HG02588 (cell line): Measurements from ENCODE around the gene PDZRN3.

Experiments used
- ATAC-seq: cut with Tn5 transposase; IDR thresholded peaks from one replicate; pipeline ENCODE4 v1.9.1; 2021; ENCODE audit warnings: mild to moderate bottlenecking, moderate library complexity; ENCODE audit not compliant: unreplicated experiment

The PDZRN3 gene

DNA sequence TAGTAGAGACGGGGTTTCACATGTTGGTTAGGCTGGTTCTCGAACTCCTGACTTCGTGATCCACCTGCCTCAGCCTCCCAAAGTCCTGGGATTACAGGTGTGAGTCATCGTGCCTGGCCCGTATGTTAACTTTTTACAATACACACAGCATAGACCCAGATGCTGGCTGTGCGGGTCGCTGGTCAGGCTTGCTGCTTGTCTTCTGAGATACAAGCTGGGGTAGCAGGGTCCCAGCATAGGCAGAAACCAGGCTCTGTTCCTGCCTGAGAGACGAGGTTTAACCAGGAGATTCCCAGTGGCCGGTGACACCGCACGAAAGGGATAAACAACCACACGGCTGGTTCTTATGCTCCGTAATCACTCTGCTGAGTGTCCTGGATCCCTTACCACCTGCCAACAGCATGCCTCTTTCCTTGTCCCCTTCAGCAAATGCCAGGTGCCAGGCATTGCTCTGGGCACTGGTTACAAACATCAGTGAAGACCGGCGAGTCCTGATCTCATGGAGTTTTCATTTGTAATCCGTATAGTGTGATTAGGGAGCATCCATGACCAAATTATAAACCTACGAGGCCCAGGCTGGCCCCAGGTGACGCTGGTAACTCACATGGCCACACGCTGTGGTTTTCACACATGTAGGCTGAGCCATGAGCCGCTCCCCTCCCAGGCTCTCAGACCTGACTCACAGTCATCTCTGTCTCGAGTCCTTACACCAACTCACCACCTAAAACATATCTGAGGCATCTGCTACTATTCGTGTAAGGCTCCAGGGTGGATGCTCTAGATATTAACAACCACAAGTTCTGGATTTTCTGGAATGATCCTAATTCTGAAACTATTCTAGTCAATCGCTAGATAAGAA lies 125.7 kb downstream of the PDZRN3 start:
- ATAC-seq: no peak

GRCh38 chr3:73497646-73498406 lies 126.9 kb downstream of the PDZRN3 start:
- ATAC-seq: no peak

GRCh38 chr3:73493543-73494308 lies 131.0 kb downstream of the PDZRN3 start:
- ATAC-seq: no peak

- no peak for ATAC-seq
These were observed 132.6 kb downstream of the PDZRN3 start for GRCh38 chr3:73492186-73492585.

DNA sequence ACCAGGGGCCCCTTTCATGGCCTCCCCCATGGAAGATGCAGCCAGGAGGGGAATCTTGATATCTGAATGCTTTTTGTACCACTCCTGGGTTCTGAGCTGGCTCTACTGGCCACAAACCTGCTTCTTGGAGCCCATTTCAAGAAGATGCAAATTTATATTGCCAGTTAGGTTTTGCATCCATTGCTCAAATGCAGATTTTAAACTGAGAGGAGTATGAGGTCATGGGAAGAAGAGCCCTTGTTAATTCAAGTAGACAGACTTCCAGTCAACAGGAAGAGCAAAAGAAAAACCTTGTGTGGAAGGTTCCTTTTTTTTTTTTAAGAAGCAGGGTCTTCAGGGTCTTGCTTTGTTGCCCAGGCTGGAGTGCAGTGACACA lies 133.5 kb downstream of the PDZRN3 start:
- no peak for ATAC-seq

DNA sequence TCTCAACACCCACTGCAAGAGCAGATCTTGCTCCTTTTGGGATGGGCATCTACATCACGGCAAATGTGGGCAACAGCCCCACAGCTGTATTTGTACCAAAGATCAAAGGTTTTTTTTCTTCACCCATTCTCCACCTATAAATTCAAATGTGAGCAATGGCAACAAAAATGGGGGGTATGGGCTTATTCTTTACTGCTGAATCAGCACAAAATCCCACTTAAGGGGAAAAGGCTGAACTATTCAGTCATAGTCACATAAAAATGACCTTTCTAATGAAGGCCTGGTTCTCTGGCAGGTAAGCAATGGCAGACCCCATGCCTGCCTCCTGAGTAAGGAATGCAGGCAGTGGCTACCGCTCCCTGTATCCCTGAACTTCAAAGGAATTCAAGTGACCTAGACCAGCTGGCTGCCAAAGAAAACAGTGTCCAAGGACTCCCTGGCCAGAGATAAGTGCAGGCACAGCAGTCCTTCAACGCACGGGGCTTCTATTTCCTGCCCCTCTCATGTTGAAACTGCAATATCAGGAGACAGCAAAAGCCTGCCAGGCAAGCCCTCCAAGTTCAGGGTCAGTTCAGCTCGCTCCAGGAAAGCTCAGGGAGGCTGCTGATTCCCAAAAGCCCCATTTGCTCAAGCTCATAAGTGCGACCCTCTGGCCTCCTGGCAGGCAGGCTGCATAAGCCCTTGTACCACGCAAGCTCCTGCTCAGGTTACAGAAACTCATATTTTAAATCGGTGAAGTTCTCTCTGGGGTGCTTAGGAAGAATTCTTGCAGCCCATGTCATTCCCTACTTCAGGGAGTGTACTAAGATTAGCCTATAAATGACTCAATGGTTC lies 134.1 kb downstream of the PDZRN3 start:
- no peak for ATAC-seq

GRCh38 chr3:73485877-73486330 lies 138.8 kb downstream of the PDZRN3 start:
- ATAC-seq: no peak

- ATAC-seq: peak; percentile 92
These were observed 140.0 kb downstream of the PDZRN3 start for GRCh38 chr3:73484656-73485248.

- ATAC-seq: no peak
These were observed 142.9 kb downstream of the PDZRN3 start for GRCh38 chr3:73481888-73482287.

- ATAC-seq: no peak
These were observed 144.5 kb downstream of the PDZRN3 start for GRCh38 chr3:73480187-73480672.

DNA sequence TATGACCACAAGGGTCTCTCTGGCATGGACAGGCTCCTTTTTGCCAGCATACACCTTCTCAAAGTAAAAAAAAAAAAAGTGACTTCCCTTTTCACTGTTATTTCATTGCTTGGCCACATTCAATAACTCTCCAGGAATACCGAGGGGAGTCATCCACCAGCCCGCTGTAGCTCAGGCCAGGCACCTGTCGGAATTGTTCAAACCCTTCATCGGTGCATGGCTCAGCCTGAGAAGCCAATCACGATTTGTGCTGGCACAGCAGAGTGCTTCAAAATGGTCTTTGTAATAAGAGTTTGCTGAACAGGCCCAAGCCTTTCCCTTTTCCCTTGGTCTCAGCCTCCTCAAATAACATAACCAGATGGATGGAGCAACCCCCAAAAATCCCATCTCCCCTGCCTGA lies 145.4 kb downstream of the PDZRN3 start:
- no peak for ATAC-seq

DNA sequence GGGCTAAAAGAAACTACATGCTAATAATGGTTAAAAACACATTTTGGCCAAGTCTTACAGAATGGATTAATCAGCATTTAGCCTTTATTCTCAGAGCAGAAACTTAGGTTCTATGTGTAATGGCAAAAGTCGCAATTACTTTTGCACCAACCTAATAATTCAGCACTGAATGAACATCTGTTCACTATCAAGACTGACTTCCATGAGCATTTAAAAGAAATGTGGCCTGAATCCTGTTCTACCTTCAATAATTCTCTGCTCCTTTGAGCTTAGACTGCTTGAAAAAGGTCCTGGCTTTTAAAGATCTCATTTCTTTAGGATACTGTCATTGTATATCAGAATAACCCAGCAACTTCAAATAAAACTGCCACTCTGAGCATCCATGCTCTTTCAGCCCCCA lies 145.9 kb downstream of the PDZRN3 start:
- ATAC-seq: no peak

GRCh38 chr3:73475717-73476116 lies 149.0 kb downstream of the PDZRN3 start:
- ATAC-seq: no peak

- ATAC-seq: no peak
These were observed 149.6 kb downstream of the PDZRN3 start for GRCh38 chr3:73475175-73475574.

GRCh38 chr3:73474619-73475018 lies 150.1 kb downstream of the PDZRN3 start:
- no peak for ATAC-seq

- no peak for ATAC-seq
These were observed 150.8 kb downstream of the PDZRN3 start for GRCh38 chr3:73473898-73474416.

DNA sequence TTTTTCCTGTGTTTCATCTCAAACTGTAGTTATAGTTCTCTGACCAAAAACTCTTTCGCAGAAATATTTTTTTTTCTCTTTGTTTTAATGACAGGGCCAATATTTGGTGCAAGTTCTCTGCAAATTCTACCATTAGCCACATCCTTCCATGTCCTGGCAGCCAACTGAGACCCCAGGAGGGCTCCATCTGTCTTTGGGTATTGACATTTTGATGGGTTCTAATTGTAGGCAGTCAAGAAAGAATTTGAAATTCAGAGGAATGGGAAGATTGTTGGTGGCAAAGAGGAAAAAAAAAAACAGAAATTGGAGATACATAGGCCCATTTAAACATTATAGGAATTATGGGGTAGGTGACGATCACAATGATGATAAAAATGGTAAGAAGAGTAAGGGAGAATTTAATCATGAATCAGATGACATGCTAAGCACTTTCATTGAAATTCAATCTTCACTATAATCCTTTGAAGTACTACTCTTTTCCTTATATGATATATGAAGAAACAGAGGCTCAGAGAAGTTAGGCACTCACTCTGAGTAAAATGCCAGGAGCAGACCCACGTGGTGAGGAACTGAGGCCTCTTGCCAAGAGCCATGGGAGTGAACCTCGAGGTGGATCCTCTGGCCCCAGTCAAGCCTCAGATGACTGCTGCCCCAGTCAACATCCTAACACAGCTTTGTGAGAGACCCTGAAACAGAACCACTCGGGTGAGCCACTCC lies 151.4 kb downstream of the PDZRN3 start:
- no peak for ATAC-seq

- no peak for ATAC-seq
These were observed 152.6 kb downstream of the PDZRN3 start for GRCh38 chr3:73471986-73472787.
